ENCODE data around the gene TBCB.
A peak's percentile ranks its signal among the peaks of the same experiment; 100 is the strongest.
"Not testable (repeated sequence)": the region's sequence is repeated elsewhere in the genome, so short reads cannot be mapped to it uniquely, and the experiment has no call there.

Gene TBCB

DNA sequence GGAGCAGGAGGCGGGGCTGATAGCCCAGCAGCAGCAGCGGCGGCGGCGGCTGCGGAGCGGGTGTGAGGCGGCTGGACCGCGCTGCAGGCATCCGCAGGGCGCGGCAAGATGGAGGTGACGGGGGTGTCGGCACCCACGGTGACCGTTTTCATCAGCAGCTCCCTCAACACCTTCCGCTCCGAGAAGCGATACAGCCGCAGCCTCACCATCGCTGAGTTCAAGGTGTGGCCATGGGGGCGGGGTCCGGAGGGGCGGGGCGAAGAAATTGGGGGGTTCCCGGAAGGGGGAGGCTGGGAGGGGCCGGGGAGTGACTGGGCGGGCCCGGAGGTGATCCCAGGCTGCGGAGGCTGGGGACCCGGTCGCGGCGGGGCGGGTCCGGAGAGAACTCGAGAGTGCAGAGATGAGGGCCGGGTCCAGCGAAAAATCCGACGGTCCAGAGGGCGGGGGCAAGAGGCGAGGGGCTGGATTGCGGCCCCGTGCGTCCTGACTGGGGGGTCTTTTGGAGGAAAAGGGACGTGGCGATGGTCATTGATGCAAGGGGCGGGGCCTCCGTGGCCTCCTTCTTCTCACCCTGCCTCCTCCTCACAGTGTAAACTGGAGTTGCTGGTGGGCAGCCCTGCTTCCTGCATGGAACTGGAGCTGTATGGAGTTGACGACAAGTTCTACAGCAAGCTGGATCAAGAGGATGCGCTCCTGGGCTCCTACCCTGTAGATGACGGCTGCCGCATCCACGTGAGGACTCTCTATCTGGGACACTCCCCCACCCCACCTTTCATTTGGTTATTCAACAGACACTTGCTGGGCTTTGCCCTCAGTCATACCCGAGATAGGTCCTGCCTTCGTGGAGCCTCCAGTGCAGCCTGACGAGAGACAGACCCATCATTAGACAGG lies at the start of gene TBCB:
TBCB (plus strand) TSS at position 16 of the 891 bp plus-strand sequence; CDS start at position 109, 93 bp downstream.
- Histone ChIP-seq H3K4me3 (ENCODE audit: low read length) (peak within 1 kb of the TSS; percentile 94), H3K9me3 (ENCODE audit: insufficient read depth, low read depth, low read length) (no peaks in the 10 kb centered on the region), H3K27ac (ENCODE audit: low read length) (peak within 1 kb of the TSS; percentile 28), H3K4me1 (ENCODE audit: insufficient read depth, low read length) (peaks cover 14% of the 10 kb centered on the region; the same call in 1 of the 2 replicates), H3K9ac (ENCODE audit: low read depth, low read length) (peak within 1 kb of the TSS; percentile 87), H3K36me3 (ENCODE audit: insufficient read depth, low read depth, low read length) (peaks cover 52% of the 10 kb centered on the region), H3K27me3 (ENCODE audit: insufficient read depth, low read length) (no peaks in the 10 kb centered on the region)

DNA sequence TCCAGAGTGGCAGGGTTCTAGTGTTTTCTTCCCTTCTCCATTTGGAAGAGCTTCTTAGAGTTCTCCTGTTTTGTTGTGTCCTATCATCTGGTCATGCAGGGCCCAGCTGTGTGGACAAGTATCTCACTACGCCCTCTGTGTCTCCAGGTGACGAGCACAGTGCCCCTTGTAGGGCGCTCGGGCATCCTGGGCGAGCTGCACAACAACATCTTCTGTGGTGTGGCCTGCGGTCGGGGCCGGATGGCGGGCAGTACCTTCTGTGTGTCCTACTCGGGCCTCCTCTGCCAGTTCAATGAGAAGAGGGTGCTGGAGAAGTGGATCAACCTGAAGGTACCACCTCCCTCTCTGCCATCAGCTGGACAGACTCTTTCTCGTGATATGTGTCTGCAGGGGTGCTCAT lies 47.6 kb upstream of the TBCB start:
- Histone ChIP-seq H3K27me3 (ENCODE audit: insufficient read depth, low read length) (no peaks in the 10 kb centered on the region), H3K9ac (ENCODE audit: low read depth, low read length) (no peak overlapping the region), H3K4me1 (ENCODE audit: insufficient read depth, low read length) (no peaks in the 10 kb centered on the region), H3K36me3 (ENCODE audit: insufficient read depth, low read depth, low read length) (peaks cover 75% of the 10 kb centered on the region), H3K9me3 (ENCODE audit: insufficient read depth, low read depth, low read length) (no peaks in the 10 kb centered on the region), H3K4me3 (ENCODE audit: low read length) (no peak overlapping the region), H3K27ac (ENCODE audit: low read length) (no peak overlapping the region)

DNA sequence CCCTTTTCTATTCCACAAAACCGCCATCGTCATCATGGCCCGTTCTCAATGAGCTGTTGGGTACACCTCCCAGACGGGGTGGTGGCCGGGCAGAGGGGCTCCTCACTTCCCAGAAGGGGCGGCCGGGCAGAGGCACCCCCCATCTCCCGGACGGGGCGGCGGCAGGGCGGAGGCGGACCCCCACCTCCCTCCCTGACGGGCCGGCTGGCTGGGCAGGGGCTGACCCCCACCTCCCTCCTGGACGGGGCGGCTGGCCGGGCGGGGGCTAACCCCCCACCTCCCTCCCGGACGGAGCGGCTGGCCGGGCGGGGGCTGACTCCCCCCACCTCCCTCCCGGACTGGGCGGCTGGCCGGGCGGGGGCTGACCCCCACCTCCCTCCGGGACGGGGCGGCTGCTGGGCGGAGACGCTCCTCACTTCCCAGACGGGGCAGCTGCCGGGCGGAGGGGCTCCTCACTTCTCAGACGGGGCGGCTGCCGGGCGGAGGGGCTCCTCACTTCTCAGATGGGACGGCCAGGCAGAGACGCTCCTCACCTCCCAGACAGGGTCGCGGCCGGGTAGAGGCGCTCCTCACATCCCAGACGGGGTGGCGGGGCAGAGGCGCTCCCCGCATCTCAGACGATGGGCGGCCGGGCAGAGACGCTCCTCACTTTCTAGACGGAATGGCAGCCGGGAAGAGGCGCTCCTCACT lies 46.3 kb upstream of the TBCB start:
- H3K27ac ChIP-seq (ENCODE audit: low read length); H3K4me3 ChIP-seq (ENCODE audit: low read length); H3K9ac ChIP-seq (ENCODE audit: low read depth, low read length); H3K9me3 ChIP-seq (ENCODE audit: insufficient read depth, low read depth, low read length); H3K27me3 ChIP-seq (ENCODE audit: insufficient read depth, low read length); H3K4me1 ChIP-seq (ENCODE audit: insufficient read depth, low read length): not testable (repeated sequence)
- H3K36me3 ChIP-seq (ENCODE audit: insufficient read depth, low read depth, low read length): peaks cover 78% of the 10 kb centered on the region

DNA sequence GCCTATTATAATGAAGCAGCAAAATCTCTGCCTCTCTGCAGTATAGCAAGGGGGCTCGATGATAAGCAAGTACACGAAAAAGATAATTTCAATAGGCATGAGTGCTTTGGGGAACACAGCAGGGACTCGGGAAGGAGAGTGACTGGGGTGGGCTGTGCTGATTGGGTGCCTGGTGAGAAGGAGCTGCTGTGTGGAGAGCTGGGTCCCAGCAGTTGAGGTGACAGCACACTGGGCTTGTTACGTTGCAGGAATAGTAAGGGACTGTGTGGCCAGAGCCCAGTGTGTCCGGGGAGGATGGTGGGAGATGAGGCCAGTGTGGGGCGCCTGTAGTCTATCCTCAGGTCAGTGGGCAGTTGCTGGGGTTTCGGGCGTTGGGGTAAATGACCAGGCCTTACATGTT lies 43.2 kb upstream of the TBCB start:
- H3K9me3 ChIP-seq (ENCODE audit: insufficient read depth, low read depth, low read length): no peaks in the 10 kb centered on the region
- H3K27ac ChIP-seq (ENCODE audit: low read length): no peak overlapping the region
- no peak overlapping the region for H3K4me3 ChIP-seq (ENCODE audit: low read length)
- no peak overlapping the region for H3K9ac ChIP-seq (ENCODE audit: low read depth, low read length)
- peaks cover 80% of the 10 kb centered on the region for H3K36me3 ChIP-seq (ENCODE audit: insufficient read depth, low read depth, low read length)
- H3K27me3 ChIP-seq (ENCODE audit: insufficient read depth, low read length): no peaks in the 10 kb centered on the region
- no peaks in the 10 kb centered on the region for H3K4me1 ChIP-seq (ENCODE audit: insufficient read depth, low read length)

DNA sequence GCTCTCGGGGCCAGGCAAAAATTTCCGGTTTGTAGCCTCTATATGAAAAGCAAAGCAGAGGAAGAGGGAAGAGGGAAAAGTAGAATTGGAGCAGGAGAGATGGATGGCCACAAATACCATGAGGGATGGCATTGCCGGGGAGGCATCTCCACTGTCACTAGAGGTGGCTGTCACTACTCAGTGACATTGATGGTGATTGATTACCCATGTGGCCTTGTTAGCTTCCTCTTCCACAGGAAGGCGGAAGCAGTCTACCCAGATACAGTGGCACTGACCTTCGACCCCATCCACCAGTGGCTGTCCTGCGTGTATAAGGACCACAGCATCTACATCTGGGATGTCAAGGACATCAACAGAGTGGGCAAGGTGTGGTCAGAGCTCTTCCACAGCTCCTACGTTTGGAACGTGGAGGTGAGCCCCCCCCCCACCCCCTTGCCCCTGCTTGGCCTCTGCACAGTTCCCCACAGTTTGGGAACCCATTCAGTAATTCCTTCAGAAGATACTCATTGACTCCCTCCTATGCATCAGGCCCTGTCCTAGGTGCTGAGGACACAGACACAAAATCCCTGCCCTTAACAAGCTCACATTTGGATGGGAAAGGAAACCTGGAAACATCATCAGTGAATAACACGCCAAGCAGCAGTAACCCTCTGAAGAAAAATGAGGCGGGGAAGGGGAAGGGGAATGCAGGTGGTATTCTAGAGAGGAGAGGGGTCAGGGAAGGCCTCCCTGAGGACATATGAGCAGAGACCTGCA lies 42.0 kb upstream of the TBCB start:
- H3K9ac ChIP-seq (ENCODE audit: low read depth, low read length): no peak overlapping the region
- peaks cover 80% of the 10 kb centered on the region for H3K36me3 ChIP-seq (ENCODE audit: insufficient read depth, low read depth, low read length)
- no peak overlapping the region for H3K27ac ChIP-seq (ENCODE audit: low read length)
- no peaks in the 10 kb centered on the region for H3K27me3 ChIP-seq (ENCODE audit: insufficient read depth, low read length)
- no peaks in the 10 kb centered on the region for H3K9me3 ChIP-seq (ENCODE audit: insufficient read depth, low read depth, low read length)
- no peak overlapping the region for H3K4me3 ChIP-seq (ENCODE audit: low read length)
- H3K4me1 ChIP-seq (ENCODE audit: insufficient read depth, low read length): no peaks in the 10 kb centered on the region

GRCh38 chr19:36079389-36079945 lies 35.8 kb upstream of the TBCB start:
- no peaks in the 10 kb centered on the region for H3K27me3 ChIP-seq (ENCODE audit: insufficient read depth, low read length)
- H3K27ac ChIP-seq (ENCODE audit: low read length): no peak overlapping the region
- H3K4me1 ChIP-seq (ENCODE audit: insufficient read depth, low read length): no peaks in the 10 kb centered on the region
- no peaks in the 10 kb centered on the region for H3K9me3 ChIP-seq (ENCODE audit: insufficient read depth, low read depth, low read length)
- H3K4me3 ChIP-seq (ENCODE audit: low read length): no peak overlapping the region
- H3K9ac ChIP-seq (ENCODE audit: low read depth, low read length): no peak overlapping the region
- peaks cover 88% of the 10 kb centered on the region for H3K36me3 ChIP-seq (ENCODE audit: insufficient read depth, low read depth, low read length)

DNA sequence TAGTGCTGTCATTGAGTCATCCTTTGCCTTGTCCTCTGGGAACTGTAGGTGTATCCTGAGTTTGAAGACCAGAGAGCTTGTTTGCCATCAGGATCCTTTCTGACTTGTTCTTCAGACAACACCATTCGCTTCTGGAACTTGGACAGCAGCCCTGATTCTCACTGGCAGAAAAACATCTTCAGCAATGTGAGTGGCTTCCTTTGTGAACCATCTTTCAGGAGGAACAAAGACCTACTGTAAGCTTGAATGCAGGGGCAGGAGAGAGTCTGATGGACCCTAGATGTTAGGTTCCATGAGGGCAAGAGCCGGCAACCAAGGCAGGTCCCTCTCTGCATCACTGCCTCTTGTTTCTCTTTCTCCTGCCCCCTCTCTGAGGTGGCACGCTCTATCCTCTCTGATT lies 33.9 kb upstream of the TBCB start:
- Histone ChIP-seq H3K27ac (ENCODE audit: low read length) (no peak overlapping the region), H3K36me3 (ENCODE audit: insufficient read depth, low read depth, low read length) (peaks cover 88% of the 10 kb centered on the region), H3K9me3 (ENCODE audit: insufficient read depth, low read depth, low read length) (no peaks in the 10 kb centered on the region), H3K9ac (ENCODE audit: low read depth, low read length) (no peak overlapping the region), H3K27me3 (ENCODE audit: insufficient read depth, low read length) (no peaks in the 10 kb centered on the region), H3K4me1 (ENCODE audit: insufficient read depth, low read length) (no peaks in the 10 kb centered on the region), H3K4me3 (ENCODE audit: low read length) (no peak overlapping the region)

- Histone ChIP-seq H3K27ac (ENCODE audit: low read length) (no peak overlapping the region), H3K36me3 (ENCODE audit: insufficient read depth, low read depth, low read length) (peaks cover 88% of the 10 kb centered on the region), H3K4me1 (ENCODE audit: insufficient read depth, low read length) (no peaks in the 10 kb centered on the region), H3K9me3 (ENCODE audit: insufficient read depth, low read depth, low read length) (no peaks in the 10 kb centered on the region), H3K9ac (ENCODE audit: low read depth, low read length) (no peak overlapping the region), H3K4me3 (ENCODE audit: low read length) (no peak overlapping the region), H3K27me3 (ENCODE audit: insufficient read depth, low read length) (no peaks in the 10 kb centered on the region)
Observed at GRCh38 chr19:36081894-36082293, 33.4 kb upstream of the TBCB start.

- peaks cover 87% of the 10 kb centered on the region for H3K36me3 ChIP-seq (ENCODE audit: insufficient read depth, low read depth, low read length)
- no peak overlapping the region for H3K9ac ChIP-seq (ENCODE audit: low read depth, low read length)
- H3K4me3 ChIP-seq (ENCODE audit: low read length): no peak overlapping the region
- no peaks in the 10 kb centered on the region for H3K9me3 ChIP-seq (ENCODE audit: insufficient read depth, low read depth, low read length)
- H3K27ac ChIP-seq (ENCODE audit: low read length): no peak overlapping the region
- H3K27me3 ChIP-seq (ENCODE audit: insufficient read depth, low read length): no peaks in the 10 kb centered on the region
- H3K4me1 ChIP-seq (ENCODE audit: insufficient read depth, low read length): no peaks in the 10 kb centered on the region
Observed at GRCh38 chr19:36082916-36083315, 32.4 kb upstream of the TBCB start.

DNA sequence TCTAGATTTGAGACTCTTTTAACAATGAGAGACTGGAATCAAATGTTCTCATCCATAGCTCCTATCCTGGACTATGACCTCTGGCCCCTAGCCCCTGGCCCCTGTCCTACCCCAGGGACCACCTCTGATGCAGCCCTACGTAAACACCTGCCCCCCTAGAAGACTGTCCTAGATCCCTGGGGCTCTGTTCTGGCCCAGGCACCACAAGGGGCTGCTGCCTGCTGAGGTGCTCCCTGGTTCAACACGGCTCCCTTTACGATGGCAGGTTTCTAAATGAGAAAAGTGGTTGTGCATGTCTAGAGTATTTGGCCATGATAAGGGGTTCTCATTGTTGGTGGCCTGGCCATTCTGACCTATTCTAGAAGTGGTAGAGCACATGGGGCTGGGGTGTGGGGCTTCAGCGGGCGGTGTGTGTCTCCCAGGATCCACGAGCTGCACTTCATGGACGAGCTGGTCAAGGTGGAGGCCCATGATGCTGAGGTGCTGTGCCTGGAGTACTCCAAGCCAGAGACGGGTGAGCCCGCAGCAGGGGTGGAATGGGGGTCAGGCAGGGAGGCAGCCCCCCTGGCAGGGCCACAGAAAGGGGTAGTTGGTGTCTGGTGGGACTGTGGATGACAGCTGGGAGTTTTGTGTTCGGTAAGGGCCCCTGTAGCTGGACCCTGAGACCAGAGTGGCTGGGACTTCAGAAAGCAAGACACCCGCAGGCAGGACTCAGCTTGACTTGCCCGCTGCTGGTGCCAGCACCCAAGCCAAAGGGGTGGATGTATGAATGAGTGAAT lies 30.8 kb upstream of the TBCB start:
- Histone ChIP-seq H3K4me1 (ENCODE audit: insufficient read depth, low read length) (no peaks in the 10 kb centered on the region), H3K9ac (ENCODE audit: low read depth, low read length) (no peak overlapping the region), H3K36me3 (ENCODE audit: insufficient read depth, low read depth, low read length) (peaks cover 90% of the 10 kb centered on the region), H3K9me3 (ENCODE audit: insufficient read depth, low read depth, low read length) (no peaks in the 10 kb centered on the region), H3K4me3 (ENCODE audit: low read length) (no peak overlapping the region), H3K27ac (ENCODE audit: low read length) (no peak overlapping the region), H3K27me3 (ENCODE audit: insufficient read depth, low read length) (no peaks in the 10 kb centered on the region)

DNA sequence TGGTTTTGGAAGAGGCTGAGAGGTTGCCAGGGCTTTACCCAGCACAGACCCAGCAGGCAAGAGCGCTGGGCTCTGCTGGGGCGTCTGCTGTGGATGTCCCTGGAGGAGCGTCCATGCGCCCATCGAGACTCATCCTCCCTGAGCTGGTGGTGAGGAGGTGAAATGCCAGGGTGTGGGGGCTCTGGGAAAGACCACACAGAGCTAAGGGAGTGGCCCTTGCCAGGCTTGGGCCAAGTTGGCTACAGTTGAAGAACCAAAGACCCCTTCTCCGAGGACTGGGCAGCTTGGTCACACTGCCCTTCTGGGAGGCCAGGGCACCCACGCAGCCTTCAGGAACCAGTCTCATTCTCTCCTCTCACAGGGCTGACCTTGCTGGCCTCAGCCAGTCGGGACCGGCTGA lies 28.9 kb upstream of the TBCB start:
- Histone ChIP-seq H3K4me3 (ENCODE audit: low read length) (no peak overlapping the region), H3K27ac (ENCODE audit: low read length) (no peak overlapping the region), H3K4me1 (ENCODE audit: insufficient read depth, low read length) (no peaks in the 10 kb centered on the region), H3K27me3 (ENCODE audit: insufficient read depth, low read length) (no peaks in the 10 kb centered on the region), H3K9ac (ENCODE audit: low read depth, low read length) (no peak overlapping the region), H3K9me3 (ENCODE audit: insufficient read depth, low read depth, low read length) (no peaks in the 10 kb centered on the region), H3K36me3 (ENCODE audit: insufficient read depth, low read depth, low read length) (peaks cover 96% of the 10 kb centered on the region)

All from iPS-20b (cell line).